ENCODE results near the gene ZBTB7A. TPM values are rescaled to one million over a fixed set of nuclear protein-coding genes. Genes with fewer than 3 reads are reported as not detected.

Gene ZBTB7A
- total RNA-seq, 3 donors from 2014 or later, result 29.0 to 38.7 (median 29.8) TPM

DNA sequence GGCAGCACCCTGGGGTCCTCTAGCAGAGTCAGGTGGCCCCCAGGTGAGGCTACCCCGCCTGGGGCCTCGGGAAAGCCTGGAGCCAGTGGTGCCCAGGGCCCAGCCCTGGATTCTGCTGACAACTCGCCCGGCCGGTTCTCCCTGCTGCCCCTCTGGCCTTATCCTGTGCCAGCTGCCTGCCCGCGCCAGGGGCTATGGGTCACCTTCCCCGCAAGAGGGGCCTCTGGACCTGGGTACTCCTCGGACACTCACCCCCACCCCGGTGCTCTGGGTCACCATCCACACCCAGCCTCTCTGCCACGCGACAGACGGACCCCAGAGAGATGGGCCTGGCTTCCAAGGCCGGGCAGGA is 24.0 kb downstream of the ZBTB7A start:
- DNase-seq (ENCODE audit: low spot score in 2 of 2), result peak; percentile 53 to 74
- Histone ChIP-seq H3K36me3 (no peaks in the 10 kb centered on the region), H3K27ac (peak overlapping the region; percentile 78 to 83)

DNA sequence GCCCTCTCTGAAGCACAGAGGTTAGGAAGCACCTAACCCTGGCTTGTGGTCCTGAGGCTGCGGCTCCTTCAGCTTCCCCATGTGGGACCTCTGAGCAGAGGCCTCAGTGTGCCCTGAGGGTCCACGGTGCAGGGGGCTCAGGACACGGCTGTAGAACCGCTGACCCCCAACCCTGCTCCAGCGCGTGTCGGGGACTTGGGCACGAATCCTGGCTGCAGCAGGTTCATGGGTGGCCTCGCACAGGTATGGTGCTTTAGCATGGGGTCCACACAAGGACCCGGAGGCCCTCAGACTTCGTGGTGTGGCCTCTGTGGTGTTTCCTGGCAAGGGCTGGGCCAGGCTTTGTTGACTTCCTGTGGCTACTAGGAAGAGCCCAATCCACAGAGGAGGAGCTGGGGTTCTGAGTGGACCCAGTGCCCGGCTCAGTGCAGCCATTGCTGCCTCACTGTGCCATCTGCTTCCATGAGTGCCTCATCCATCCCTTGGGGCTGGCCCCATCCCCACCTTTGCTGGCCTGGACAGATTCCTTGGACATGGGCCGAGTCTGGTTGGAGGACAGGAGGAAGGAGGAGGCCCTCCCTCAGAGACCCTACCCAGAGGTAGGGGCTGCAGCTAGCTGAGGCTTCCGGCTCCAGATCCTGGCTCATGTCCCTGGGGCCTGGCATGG is 24.5 kb downstream of the ZBTB7A start:
- H3K9me3 ChIP-seq, result no peaks in the 10 kb centered on the region
- DNase-seq (ENCODE audit: low spot score in 2 of 2), result no peak
- H3K36me3 ChIP-seq, result no peaks in the 10 kb centered on the region
- peak overlapping the region in 1 of 3 donors; percentile 24 for H3K4me3 ChIP-seq
- H3K4me1 ChIP-seq, result peaks cover 0 to 16% of the 10 kb centered on the region in 2 donors
- H3K27me3 ChIP-seq, result no peaks in the 10 kb centered on the region
- H3K27ac ChIP-seq, result peak overlapping the region; percentile 78 to 83
- intact Hi-C loops (cut with DNase I; ENCODE audit: low total_unique reads), result no loop called here
- TF ChIP-seq, protein P1, sequence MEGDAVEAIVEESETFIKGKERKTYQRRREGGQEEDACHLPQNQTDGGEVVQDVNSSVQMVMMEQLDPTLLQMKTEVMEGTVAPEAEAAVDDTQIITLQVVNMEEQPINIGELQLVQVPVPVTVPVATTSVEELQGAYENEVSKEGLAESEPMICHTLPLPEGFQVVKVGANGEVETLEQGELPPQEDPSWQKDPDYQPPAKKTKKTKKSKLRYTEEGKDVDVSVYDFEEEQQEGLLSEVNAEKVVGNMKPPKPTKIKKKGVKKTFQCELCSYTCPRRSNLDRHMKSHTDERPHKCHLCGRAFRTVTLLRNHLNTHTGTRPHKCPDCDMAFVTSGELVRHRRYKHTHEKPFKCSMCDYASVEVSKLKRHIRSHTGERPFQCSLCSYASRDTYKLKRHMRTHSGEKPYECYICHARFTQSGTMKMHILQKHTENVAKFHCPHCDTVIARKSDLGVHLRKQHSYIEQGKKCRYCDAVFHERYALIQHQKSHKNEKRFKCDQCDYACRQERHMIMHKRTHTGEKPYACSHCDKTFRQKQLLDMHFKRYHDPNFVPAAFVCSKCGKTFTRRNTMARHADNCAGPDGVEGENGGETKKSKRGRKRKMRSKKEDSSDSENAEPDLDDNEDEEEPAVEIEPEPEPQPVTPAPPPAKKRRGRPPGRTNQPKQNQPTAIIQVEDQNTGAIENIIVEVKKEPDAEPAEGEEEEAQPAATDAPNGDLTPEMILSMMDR (IDR thresholded peaks at IDR 0.05), result no peak
- TF ChIP-seq POLR2A (IDR thresholded peaks at IDR 0.05) (no peak), POLR2AphosphoS5 (IDR thresholded peaks at IDR 0.05) (no peak)

More for the DNA sequence above, 24.0 kb downstream of the ZBTB7A start:
- H3K4me3 ChIP-seq, result peak overlapping the region in 1 of 3 donors; percentile 24
- TF ChIP-seq POLR2AphosphoS5 (IDR thresholded peaks at IDR 0.05) (no peak), POLR2A (IDR thresholded peaks at IDR 0.05) (no peak)
- TF ChIP-seq, protein P1 (IDR thresholded peaks at IDR 0.05), result no peak
- H3K9me3 ChIP-seq, result no peaks in the 10 kb centered on the region
- peaks cover 0 to 16% of the 10 kb centered on the region in 2 donors for H3K4me1 ChIP-seq
- intact Hi-C loops (cut with DNase I; ENCODE audit: low total_unique reads), result no loop called here
- no peaks in the 10 kb centered on the region for H3K27me3 ChIP-seq

DNA sequence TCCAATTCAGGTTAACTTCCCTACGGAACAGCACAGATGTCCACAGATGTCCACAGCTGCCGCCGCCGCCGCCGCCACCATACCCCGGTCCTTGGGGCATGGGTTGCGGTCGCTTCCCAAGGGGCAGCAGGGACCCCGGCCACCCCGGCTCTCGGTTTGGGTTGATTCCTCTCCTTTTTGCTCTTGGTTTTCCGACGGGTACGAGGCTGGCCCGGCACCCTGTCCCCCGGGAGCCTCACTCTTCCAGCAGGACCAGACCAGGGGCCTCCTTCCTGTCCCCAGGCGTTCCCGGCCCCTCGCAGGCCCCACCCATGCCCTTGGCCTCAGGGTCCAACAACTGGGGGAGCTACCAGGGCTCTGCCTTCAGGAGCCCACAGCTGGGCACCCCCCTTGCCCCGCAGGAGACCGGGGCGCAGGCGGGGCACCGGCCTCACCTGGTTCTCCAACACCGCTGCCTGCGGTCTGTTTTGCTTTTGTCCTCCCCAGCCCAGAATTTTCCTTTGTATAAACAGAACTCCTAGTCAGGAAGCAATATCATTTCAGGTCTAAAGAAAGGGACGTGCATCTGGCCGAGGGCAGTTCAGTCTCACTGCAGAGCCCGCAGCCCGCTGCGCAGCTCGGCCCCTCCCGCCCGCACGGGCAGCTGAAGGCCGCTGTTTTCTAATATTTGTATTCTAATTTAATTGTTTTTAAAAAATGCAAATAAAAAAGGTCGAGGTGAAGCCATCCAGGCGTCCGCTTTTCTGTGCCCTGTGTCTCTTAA is 27.9 kb downstream of the ZBTB7A start:
- TF ChIP-seq, protein P1 (IDR thresholded peaks at IDR 0.05), result no peak
- TF ChIP-seq POLR2A (IDR thresholded peaks at IDR 0.05) (no peak), POLR2AphosphoS5 (IDR thresholded peaks at IDR 0.05) (no peak)
- intact Hi-C loops (cut with DNase I; ENCODE audit: low total_unique reads), result no loop called here
- no peaks in the 10 kb centered on the region for H3K27me3 ChIP-seq
- no peak overlapping the region for H3K4me3 ChIP-seq
- no peak for DNase-seq (ENCODE audit: low spot score in 2 of 2)
- H3K4me1 ChIP-seq, result peaks cover 0 to 16% of the 10 kb centered on the region in 2 donors
- peak overlapping the region in 1 of 2 donors; percentile 30 for H3K27ac ChIP-seq
- no peaks in the 10 kb centered on the region for H3K9me3 ChIP-seq
- peaks cover 6% of the 10 kb centered on the region for H3K36me3 ChIP-seq

DNA sequence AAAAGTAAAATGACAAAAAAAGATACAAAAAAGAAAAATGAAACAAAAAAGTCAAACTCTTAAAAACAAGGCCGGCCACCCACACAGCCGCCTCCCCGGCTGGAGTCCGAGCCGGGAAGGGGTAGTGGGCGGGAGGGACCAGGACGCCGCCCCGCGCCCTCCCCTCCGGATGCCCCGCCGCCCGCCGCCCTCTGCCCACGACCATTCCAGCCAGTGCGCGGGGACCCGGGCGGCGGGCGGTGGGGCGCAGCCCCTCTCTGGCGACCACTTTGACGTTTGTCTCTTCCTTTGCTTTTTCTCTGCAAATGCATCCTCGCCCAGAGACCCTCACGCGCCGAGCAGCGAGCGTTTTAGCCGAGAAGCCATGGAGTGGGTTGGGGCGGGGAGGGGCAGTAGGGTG is 28.6 kb downstream of the ZBTB7A start:
- Histone ChIP-seq H3K27me3 (no peaks in the 10 kb centered on the region), H3K4me3 (peak overlapping the region in 2 of 3 donors; percentile 25 to 38), H3K36me3 (peaks cover 12% of the 10 kb centered on the region), H3K4me1 (peaks cover 0 to 11% of the 10 kb centered on the region in 2 donors), H3K27ac (peak overlapping the region in 1 of 2 donors; percentile 30), H3K9me3 (no peaks in the 10 kb centered on the region)
- TF ChIP-seq POLR2A (IDR thresholded peaks at IDR 0.05), result no peak
- TF ChIP-seq, protein P1 (IDR thresholded peaks at IDR 0.05), result no peak
- TF ChIP-seq POLR2AphosphoS5 (IDR thresholded peaks at IDR 0.05), result no peak
- intact Hi-C loops (cut with DNase I; ENCODE audit: low total_unique reads), result no loop called here
- no peak for DNase-seq (ENCODE audit: low spot score in 2 of 2)
